Ovary (tissue), 9 donors: ENCODE results near the gene HEATR5A. TPM values are rescaled to one million over a fixed set of nuclear protein-coding genes. Genes with fewer than 3 reads are reported as not detected.

Source experiments
- DNase-seq, 5 donors: peaks; one replicate each; pipeline ENCODE4 v3.0.0-alpha.2; 2019 to 2020
- H3K27ac ChIP-seq, 2 donors: fragments of 200-600 bp; one replicate each; pipeline versions ENCODE4 v1.5.1 to v1.8.0; 2019 to 2022
- H3K27me3 ChIP-seq: fragments of 200-600 bp; one replicate; pipeline ENCODE4 v1.8.0; 2022
- H3K36me3 ChIP-seq: fragments of 200-600 bp; sonication (generic); one replicate; pipeline ENCODE4 v1.5.1; 2019
- H3K4me1 ChIP-seq: one replicate; pipeline ENCODE4 v1.8.1; 2013; ENCODE audit warnings: mild to moderate bottlenecking, moderate library complexity; ENCODE audit not compliant: insufficient read depth
- H3K4me3 ChIP-seq: fragments of 200-600 bp; sonication (generic); one replicate; pipeline ENCODE4 v1.5.1; 2017
- H3K9me3 ChIP-seq, 2 donors: fragments of 200-600 bp in 1 of 2; sonication (generic) in 1 of 2; one replicate each; pipeline versions ENCODE4 v1.5.1 to v1.8.1; 2013 to 2019; ENCODE audit warnings: mild to moderate bottlenecking in 1 of 2, moderate library complexity in 1 of 2
- EP300 ChIP-seq: sonication (generic); formaldehyde crosslinking; IDR thresholded peaks from one replicate; pipeline ENCODE4 v1.6.1; 2017; ENCODE audit warnings: antibody characterized with exemption
- POLR2A ChIP-seq: fragments of 450-650 bp; IDR thresholded peaks from one replicate; pipeline ENCODE4 v1.6.1; 2017; ENCODE audit warnings: antibody characterized with exemption, mild to moderate bottlenecking, moderate library complexity
- WGBS, 3 donors: extraction: QIAGEN DNeasy Blood & Tissue Kit in 1 of 3; methylation state at CpG; one replicate each; pipeline versions ENCODE4 v1.1.5 to v1.1.7; 2013 to 2017; 5-methylcytosine and 5-hydroxymethylcytosine counted together
- intact Hi-C, 4 donors: fragments of 100-400 bp; cut with DNase I; formaldehyde crosslinking; loops; one replicate each; pipeline versions ENCODE4 v1.11.0 to v1.15.1; 2022 to 2023
- polyA plus RNA-seq, 2 donors: library from polyadenylated mRNA; stranded (reverse); fragments of 200-250 nt in 1 of 2; fragments of 350-450 nt in 1 of 2; fragmentation: Illumina TruSeq in 1 of 2; extraction: RNeasy Lipid Tissue Mini Kit (QIAGEN cat#74804) in 1 of 2; gene quantifications; one replicate each; pipeline ENCODE4 v1.2.3, GENCODE V29; 2013 to 2014
- total RNA-seq, 7 donors: library from RNA; depleted of rRNA in 2 of 7; stranded (reverse); fragments of >200 nt in 2 of 7; fragmentation: NEBNext Ultra II Directional in 3 of 7; extraction: Animal tissue kit (Norgen Biotek cat#: 25700) in 3 of 7; gene quantifications; one replicate each; pipeline versions ENCODE4 v1.1.0 to v1.2.4, GENCODE V29; 2016 to 2023
- TF ChIP-seq, protein P1 (sequence below), 3 donors: fragments of 450-650 bp in 2 of 3; fragments of 200-600 bp in 1 of 3; IDR thresholded peaks; one replicate each; pipeline versions ENCODE4 v1.5.1 to v1.8.0; 2016 to 2022; ENCODE audit warnings: antibody characterized with exemption in 3 of 3, mild to moderate bottlenecking in 1 of 3
- donor health status: DM: no; HTN: no; CAD: no; lungs with moderate emphysema.
- donor health status: DM: no; HTN: no; CAD: no.
- donor health status: Bipolar disorder and iron deficiency.
- donor health status: DM: yes; HTN: yes; CAD: no.
- donor health status: DM: no; HTN: no; CAD: no.
- donor health status: DM: yes; HTN: yes; CAD: no.

HEATR5A gene
- total and polyA plus RNA-seq, 9 donors: 6.2 to 32.9 (median 22.4) TPM

GRCh38 chr14:31408421-31408820 lies 11.9 kb downstream of the HEATR5A start:
- no peak overlapping the region for H3K4me3 ChIP-seq
- no peaks in the 10 kb centered on the region for H3K36me3 ChIP-seq
- H3K9me3 ChIP-seq: no peaks in the 10 kb centered on the region
- whole genome bisulfite sequencing, 3 donors: 48 to 100% (median 94%) methylated on average over 1 of the region's 1 CpG
- TF ChIP-seq POLR2A (no peak), EP300 (no peak)
- TF ChIP-seq, protein P1, sequence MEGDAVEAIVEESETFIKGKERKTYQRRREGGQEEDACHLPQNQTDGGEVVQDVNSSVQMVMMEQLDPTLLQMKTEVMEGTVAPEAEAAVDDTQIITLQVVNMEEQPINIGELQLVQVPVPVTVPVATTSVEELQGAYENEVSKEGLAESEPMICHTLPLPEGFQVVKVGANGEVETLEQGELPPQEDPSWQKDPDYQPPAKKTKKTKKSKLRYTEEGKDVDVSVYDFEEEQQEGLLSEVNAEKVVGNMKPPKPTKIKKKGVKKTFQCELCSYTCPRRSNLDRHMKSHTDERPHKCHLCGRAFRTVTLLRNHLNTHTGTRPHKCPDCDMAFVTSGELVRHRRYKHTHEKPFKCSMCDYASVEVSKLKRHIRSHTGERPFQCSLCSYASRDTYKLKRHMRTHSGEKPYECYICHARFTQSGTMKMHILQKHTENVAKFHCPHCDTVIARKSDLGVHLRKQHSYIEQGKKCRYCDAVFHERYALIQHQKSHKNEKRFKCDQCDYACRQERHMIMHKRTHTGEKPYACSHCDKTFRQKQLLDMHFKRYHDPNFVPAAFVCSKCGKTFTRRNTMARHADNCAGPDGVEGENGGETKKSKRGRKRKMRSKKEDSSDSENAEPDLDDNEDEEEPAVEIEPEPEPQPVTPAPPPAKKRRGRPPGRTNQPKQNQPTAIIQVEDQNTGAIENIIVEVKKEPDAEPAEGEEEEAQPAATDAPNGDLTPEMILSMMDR (IDR thresholded peaks at IDR 0.05): no peak
- peaks cover 4% of the 10 kb centered on the region for H3K4me1 ChIP-seq
- no peak overlapping the region for H3K27ac ChIP-seq
- no peaks in the 10 kb centered on the region for H3K27me3 ChIP-seq
- DNase-seq: no peak
- intact Hi-C loops: no loop called here

DNA sequence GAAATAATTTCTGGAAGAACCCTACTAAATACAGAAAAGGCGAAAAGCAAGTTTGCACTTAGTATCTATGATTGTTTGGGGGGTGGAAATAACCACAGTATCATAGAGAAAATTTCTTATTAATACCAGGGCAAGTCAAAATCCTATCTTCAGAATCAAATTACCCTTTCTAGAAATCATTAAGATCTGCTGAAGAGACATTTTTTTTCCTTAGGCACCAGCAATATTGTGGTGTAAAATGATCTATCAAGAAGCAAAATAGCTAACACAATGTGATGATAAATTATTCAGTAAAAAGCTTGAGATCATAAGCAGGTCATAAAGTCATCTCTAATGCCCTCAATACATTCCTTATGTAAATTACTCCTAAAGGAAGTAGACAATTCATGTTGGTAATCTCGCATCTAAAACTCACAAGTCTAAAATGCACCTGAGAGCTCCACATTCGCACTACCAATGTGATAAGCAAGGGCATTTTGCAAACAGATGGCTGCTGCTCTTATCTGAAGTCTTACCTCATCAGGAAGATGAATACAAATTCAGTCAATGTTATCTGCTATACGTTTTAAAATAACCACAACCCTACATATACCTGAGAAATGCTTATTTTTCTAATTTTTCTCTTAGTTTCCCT lies 14.6 kb downstream of the HEATR5A start:
- Histone ChIP-seq H3K36me3 (no peaks in the 10 kb centered on the region), H3K27ac (no peak overlapping the region), H3K4me1 (peaks cover 4% of the 10 kb centered on the region), H3K27me3 (no peaks in the 10 kb centered on the region), H3K9me3 (no peaks in the 10 kb centered on the region), H3K4me3 (no peak overlapping the region)
- TF ChIP-seq POLR2A (no peak), EP300 (no peak)
- TF ChIP-seq, protein P1 (IDR thresholded peaks at IDR 0.05): no peak
- DNase-seq: no peak
- intact Hi-C loops: no loop called here
- WGBS, 3 donors: 82 to 88% (median 86%) methylated on average over 4 of the region's 4 CpGs

GRCh38 chr14:31405106-31405505 lies 15.2 kb downstream of the HEATR5A start:
- DNase-seq: no peak
- intact Hi-C loops: no loop called here
- Histone ChIP-seq H3K27me3 (no peaks in the 10 kb centered on the region), H3K36me3 (no peaks in the 10 kb centered on the region), H3K9me3 (no peaks in the 10 kb centered on the region), H3K4me3 (no peak overlapping the region), H3K27ac (no peak overlapping the region), H3K4me1 (peaks cover 4% of the 10 kb centered on the region)
- TF ChIP-seq EP300 (no peak), POLR2A (no peak)
- TF ChIP-seq, protein P1 (IDR thresholded peaks at IDR 0.05): no peak
- 93 to 98% (median 95%) methylated on average over 8 of the region's 8 CpGs for WGBS, 3 donors

DNA sequence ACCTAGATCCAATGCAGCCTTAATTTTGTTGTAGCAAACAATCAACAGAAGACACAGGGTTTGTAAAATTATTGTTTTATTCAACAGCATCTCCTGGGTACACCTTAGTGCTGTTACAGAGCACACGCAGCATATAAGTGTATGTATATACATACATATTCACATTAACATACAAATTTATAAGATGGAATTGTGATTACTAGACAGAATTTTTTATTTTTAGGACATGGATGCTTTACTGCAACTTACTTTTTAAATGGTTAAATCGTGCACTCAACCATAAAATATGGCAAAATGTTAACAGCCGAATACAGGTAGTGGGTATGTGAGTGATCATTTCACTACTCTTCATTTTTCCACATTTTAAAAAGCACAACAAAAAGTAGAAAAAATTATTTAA lies 16.6 kb downstream of the HEATR5A start:
- TF ChIP-seq, protein P1 (IDR thresholded peaks at IDR 0.05): no peak
- TF ChIP-seq EP300: no peak
- TF ChIP-seq POLR2A: no peak
- 95 to 96% (median 96%) methylated on average over 3 of the region's 3 CpGs for WGBS, 3 donors
- H3K9me3 ChIP-seq: no peaks in the 10 kb centered on the region
- intact Hi-C loops: no loop called here
- no peak overlapping the region for H3K4me3 ChIP-seq
- peaks cover 2% of the 10 kb centered on the region for H3K4me1 ChIP-seq
- no peak overlapping the region for H3K27ac ChIP-seq
- no peaks in the 10 kb centered on the region for H3K27me3 ChIP-seq
- no peaks in the 10 kb centered on the region for H3K36me3 ChIP-seq
- no peak for DNase-seq
